ENCODE data around the gene P2RY2. TPM values are rescaled to one million over a fixed set of nuclear protein-coding genes. Genes with fewer than 3 reads are reported as not detected.

The P2RY2 gene
- polyA plus RNA-seq, 1 of the 3 experiments (the other 2 are of a cell fraction) = 0.12 TPM

GRCh38 chr11:73239111-73239521 lies 21.0 kb downstream of the P2RY2 start:
- Histone ChIP-seq H3K79me2 (ENCODE audit: insufficient read depth) (no peaks in the 10 kb centered on the region), H3K36me3 (replicated peaks in 1 of 2; ENCODE audit: control insufficient read depth in 1 of 2, insufficient read depth in 2 of 2, low read length in 1 of 2) (no peaks in the 10 kb centered on the region), H3K9me2 (no peaks in the 10 kb centered on the region), H3K27ac (ENCODE audit: low read depth in 2 of 2, low read length in 1 of 2) (no peak overlapping the region), H3F3A (replicated peaks; ENCODE audit: insufficient read depth) (no peaks in the 10 kb centered on the region), H3K9ac (no peak overlapping the region), H3K4me2 (no peak overlapping the region), H3K4me1 (ENCODE audit: control insufficient read depth in 1 of 2, insufficient read depth in 2 of 2, low read depth in 1 of 2, low read length in 1 of 2) (peaks cover 0 to 15% of the 10 kb centered on the region in 2 experiments; a peak in 1 of 4 replicates), H3K4me3 (ENCODE audit: low read depth in 2 of 2, low read length in 1 of 2) (no peak overlapping the region), H2AFZ (ENCODE audit: low read depth) (no peak overlapping the region), H4K20me1 (ENCODE audit: insufficient read depth) (no peaks in the 10 kb centered on the region), H3K27me3 (ENCODE audit: insufficient read depth) (no peaks in the 10 kb centered on the region), H3K9me3 (no peaks in the 10 kb centered on the region)
- POLR2A ChIA-PET = no interaction called here
- no peak for TF ChIP-seq JUND (IDR thresholded peaks at IDR 0.05)
- TF ChIP-seq TAF1 (IDR thresholded peaks at IDR 0.05; ENCODE audit: borderline replicate concordance, low read depth, low read length) = no peak
- no peak for TF ChIP-seq MXI1 (IDR thresholded peaks at IDR 0.05; ENCODE audit: low read depth, low read length)
- TF ChIP-seq YY1 (IDR thresholded peaks at IDR 0.05; ENCODE audit: low read depth) = no peak
- CTCF ChIA-PET = interaction anchor here (0.9 to 11.6 kb wide), 6 partner anchors 29 to 407 kb away, joined by 3 to 283 read pairs (median 13); partner anchors contain the start of gene P2RY6
- WGBS (ENCODE audit: low lambda C conversion rate) = 100% methylated on average over 1 of the region's 6 CpGs
- no peak for DNase-seq

- Histone ChIP-seq H3K79me2 (ENCODE audit: insufficient read depth) (no peaks in the 10 kb centered on the region), H3K4me1 (ENCODE audit: control insufficient read depth in 1 of 2, insufficient read depth in 2 of 2, low read depth in 1 of 2, low read length in 1 of 2) (peaks cover 0 to 14% of the 10 kb centered on the region in 2 experiments; a peak in 1 of 4 replicates), H3K4me2 (no peak overlapping the region), H3K9me3 (no peaks in the 10 kb centered on the region), H3K36me3 (replicated peaks in 1 of 2; ENCODE audit: control insufficient read depth in 1 of 2, insufficient read depth in 2 of 2, low read length in 1 of 2) (no peaks in the 10 kb centered on the region), H3K4me3 (ENCODE audit: low read depth in 2 of 2, low read length in 1 of 2) (no peak overlapping the region), H4K20me1 (ENCODE audit: insufficient read depth) (no peaks in the 10 kb centered on the region), H2AFZ (ENCODE audit: low read depth) (no peak overlapping the region), H3K27me3 (ENCODE audit: insufficient read depth) (no peaks in the 10 kb centered on the region), H3F3A (replicated peaks; ENCODE audit: insufficient read depth) (no peaks in the 10 kb centered on the region), H3K9ac (no peak overlapping the region), H3K27ac (ENCODE audit: low read depth in 2 of 2, low read length in 1 of 2) (no peak overlapping the region), H3K9me2 (no peaks in the 10 kb centered on the region)
- DNase-seq = no peak
- TF ChIP-seq CTCF (IDR thresholded peaks at IDR 0.05) (no peak), NFIC (IDR thresholded peaks at IDR 0.05; ENCODE audit: borderline replicate concordance) (no peak), GABPA (IDR thresholded peaks at IDR 0.05; ENCODE audit: low read depth) (no peak), RFX5 (IDR thresholded peaks at IDR 0.05; ENCODE audit: low read length) (no peak), SIN3A (IDR thresholded peaks at IDR 0.05; ENCODE audit: borderline replicate concordance, low read depth, low read length) (no peak), YY1 (IDR thresholded peaks at IDR 0.05; ENCODE audit: low read depth) (no peak), PBX3 (IDR thresholded peaks at IDR 0.05) (no peak), JUND (IDR thresholded peaks at IDR 0.05) (no peak)
- ChIA-PET CTCF (interaction anchor here (0.9 to 11.6 kb wide), 8 partner anchors 28 to 408 kb away, joined by 3 to 283 read pairs (median 13); partner anchors contain the start of gene P2RY6), POLR2A (no interaction called here)
- 75% methylated on average over 4 of the region's 7 CpGs for WGBS (ENCODE audit: low lambda C conversion rate)
Observed at GRCh38 chr11:73239571-73240189, 21.6 kb downstream of the P2RY2 start.
